Fibroblast of lung (primary cell): ENCODE data around the gene UBA5. TPM values are rescaled to one million over a fixed set of nuclear protein-coding genes. Genes with fewer than 3 reads are reported as not detected.
A peak's percentile ranks its signal among the peaks of the same experiment; 100 is the strongest.

Experiments used
- DNase-seq, 2 donors: peaks; one replicate each; pipeline versions ENCODE4 v3.0.0 to v3.0.0-alpha.2; 2010; ENCODE audit warnings: low read depth in 2 of 2
- H2AFZ ChIP-seq: 2 replicates; pipeline ENCODE4 v1.5.1; 2012; ENCODE audit warnings: low read length, control low read depth, inconsistent platforms
- H3K27ac ChIP-seq: 2 replicates; pipeline ENCODE4 v1.5.1; 2011; ENCODE audit warnings: low read length, control low read depth; ENCODE audit not compliant: insufficient read depth
- H3K27me3 ChIP-seq: 2 replicates; pipeline ENCODE4 v1.5.1; 2011; ENCODE audit warnings: mild to moderate bottlenecking, low read length; ENCODE audit not compliant: control insufficient read depth, insufficient read depth
- H3K36me3 ChIP-seq: 2 replicates; pipeline ENCODE4 v1.5.1; 2011; ENCODE audit warnings: low read length; ENCODE audit not compliant: control insufficient read depth, insufficient read depth
- H3K4me1 ChIP-seq: 2 replicates; pipeline ENCODE4 v1.5.1; 2011; ENCODE audit warnings: low read length; ENCODE audit not compliant: control insufficient read depth, insufficient read depth; ENCODE audit errors: extremely low read depth
- H3K4me2 ChIP-seq: 2 replicates; pipeline ENCODE4 v1.5.1; 2011; ENCODE audit warnings: low read length, control low read depth; ENCODE audit not compliant: insufficient read depth; ENCODE audit errors: extremely low read depth
- H3K4me3 ChIP-seq, 4 experiments: fragments of 200-600 bp in 1 of 4; sonication (generic) in 1 of 4; replicated peaks in 1 of 4; 2 replicates each; pipeline ENCODE4 v1.5.1; 2011 to 2016; ENCODE audit warnings: low read length in 4 of 4, low read depth in 3 of 4, mild to moderate bottlenecking in 3 of 4, control low read depth in 2 of 4, inconsistent platforms in 1 of 4, mixed read lengths in 1 of 4; ENCODE audit not compliant: insufficient read depth in 1 of 4; ENCODE audit errors: control extremely low read depth in 1 of 4
- H3K79me2 ChIP-seq: 2 replicates; pipeline ENCODE4 v1.5.1; 2012; ENCODE audit warnings: mild to moderate bottlenecking, low read length, inconsistent platforms; ENCODE audit not compliant: control insufficient read depth, insufficient read depth
- H3K9ac ChIP-seq: 2 replicates; pipeline ENCODE4 v1.5.1; 2011; ENCODE audit warnings: mild to moderate bottlenecking, low read length, control low read depth; ENCODE audit not compliant: insufficient read depth
- H3K9me3 ChIP-seq: 2 replicates; pipeline ENCODE4 v1.5.1; 2012; ENCODE audit warnings: low read depth, low read length; ENCODE audit not compliant: control insufficient read depth, insufficient read depth
- H4K20me1 ChIP-seq: 2 replicates; pipeline ENCODE4 v1.5.1; 2011; ENCODE audit warnings: low read length; ENCODE audit not compliant: control insufficient read depth, insufficient read depth; ENCODE audit errors: extremely low read depth
- CTCF ChIP-seq, 2 donors: IDR thresholded peaks in 1 of 2; conservative IDR thresholded peaks in 1 of 2; 1 replicate in 1 of 2; 2 replicates in 1 of 2; pipeline ENCODE4 v1.5.1; 2011 to 2012; ENCODE audit warnings: low read length in 2 of 2, control low read depth in 1 of 2, inconsistent platforms in 1 of 2, low read depth in 1 of 2, mild to moderate bottlenecking in 1 of 2
- EZH2 ChIP-seq: IDR thresholded peaks from 2 replicates; pipeline ENCODE4 v1.5.1; 2012; ENCODE audit warnings: low read length, control low read depth, mild to moderate bottlenecking; ENCODE audit errors: missing control alignments
- polyA plus RNA-seq, 2 donors: library from polyadenylated mRNA; depleted of rRNA in 1 of 2; stranded (reverse) in 1 of 2; unstranded in 1 of 2; fragments of >200 nt; gene quantifications; 2 replicates each; pipeline ENCODE4 v1.2.1, GENCODE V29; 2011 to 2012; ENCODE audit warnings: missing spikeins in 1 of 2
- total RNA-seq: library from RNA; depleted of rRNA; stranded (reverse); fragments of >200 nt; gene quantifications from 2 replicates; pipeline ENCODE4 v1.2.1, GENCODE V29; 2014

Gene UBA5
- total and polyA plus RNA-seq, 2 donors (not counting 1 experiment from before 2014, with no cell fraction given): 43.6 to 47.5 TPM

DNA sequence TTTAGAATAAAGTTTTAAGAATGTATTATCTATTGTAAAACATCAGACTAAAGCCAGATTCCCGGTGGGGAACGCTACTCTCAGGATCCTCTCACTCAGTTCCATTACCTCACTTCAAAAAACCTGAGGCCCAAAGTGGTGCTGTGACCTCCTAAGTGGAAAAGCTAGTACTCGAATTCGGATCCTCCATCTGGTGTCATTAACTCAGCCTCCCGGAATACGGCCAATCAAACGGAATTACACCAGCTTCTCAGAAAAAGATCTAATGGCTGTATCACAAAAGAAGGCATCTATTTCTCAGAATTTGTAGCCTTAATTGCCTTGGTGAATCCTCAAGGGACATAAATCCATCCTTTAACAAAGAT lies 1.1 kb upstream of the UBA5 start:
- no peaks in the 10 kb centered on the region for H3K36me3 ChIP-seq
- peaks cover 36% of the 10 kb centered on the region for H3K79me2 ChIP-seq
- peak overlapping the region; percentile 79 for H2AFZ ChIP-seq
- H3K9ac ChIP-seq: peak overlapping the region; percentile 41
- H3K27me3 ChIP-seq: no peaks in the 10 kb centered on the region
- H3K4me2 ChIP-seq: peak overlapping the region; percentile 97
- no peak for TF ChIP-seq EZH2
- no peak for TF ChIP-seq CTCF (conservative IDR thresholded peaks at IDR 0.05 in 1 of 2, IDR thresholded peaks at IDR 0.05 in 1 of 2; ENCODE audit: low read depth in 1 of 2, low read length in 2 of 2)
- H3K4me3 ChIP-seq: peak overlapping the region; percentile 56 to 90 (median 77)
- H4K20me1 ChIP-seq: no peaks in the 10 kb centered on the region
- no peaks in the 10 kb centered on the region for H3K4me1 ChIP-seq
- no peaks in the 10 kb centered on the region for H3K9me3 ChIP-seq
- H3K27ac ChIP-seq: peak overlapping the region; percentile 92
- DNase-seq: no peak

DNA sequence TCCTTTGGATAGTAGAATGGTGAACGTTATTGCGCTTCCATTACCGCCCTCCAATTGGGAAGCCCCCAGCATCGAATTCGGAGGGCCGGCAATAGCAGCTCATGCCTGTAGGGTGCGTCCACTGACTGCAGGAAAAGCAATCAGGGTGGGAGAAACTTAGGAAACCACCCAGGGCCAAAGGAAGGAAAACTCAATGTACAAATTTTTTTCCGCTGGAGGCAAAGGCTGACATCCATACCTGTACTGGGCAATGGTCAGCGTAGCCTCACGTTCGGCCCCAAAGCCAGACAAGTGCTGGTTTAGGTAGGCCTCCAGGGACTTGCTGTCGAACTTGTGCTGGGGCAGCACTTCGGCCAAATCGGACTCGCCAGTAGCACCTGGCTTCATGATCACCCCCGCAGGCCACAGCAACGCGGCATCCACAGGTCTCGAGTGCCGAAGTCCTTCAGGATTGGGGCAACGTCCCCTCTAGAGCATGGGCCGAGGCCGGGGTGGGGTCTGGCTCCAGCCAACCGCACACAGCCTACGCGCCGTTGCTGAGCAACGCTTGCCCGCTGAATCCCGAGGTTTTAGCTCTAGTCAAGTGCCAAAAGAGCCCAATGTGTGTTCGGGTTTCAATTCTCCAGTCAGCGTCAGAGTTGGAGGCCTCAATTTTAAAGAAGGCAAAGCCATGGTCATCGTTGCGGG lies 621 bp upstream of the UBA5 start, which contains the start of gene ACAD11:
Gene ACAD11 (minus strand): TSS at position 445 of the 687 bp plus-strand sequence. CDS start 58 bp downstream, at position 387.
- peak within 1 kb of the TSS; percentile 99 for H2AFZ ChIP-seq
- no peaks in the 10 kb centered on the region for H3K4me1 ChIP-seq
- H3K79me2 ChIP-seq: peaks cover 38% of the 10 kb centered on the region
- H3K4me3 ChIP-seq: peak within 1 kb of the TSS; percentile 56 to 90 (median 77)
- TF ChIP-seq EZH2 (no peak), CTCF (conservative IDR thresholded peaks at IDR 0.05 in 1 of 2, IDR thresholded peaks at IDR 0.05 in 1 of 2; ENCODE audit: low read depth in 1 of 2, low read length in 2 of 2) (peak; percentile 82 to 83)
- peak within 1 kb of the TSS; percentile 86 for H3K9ac ChIP-seq
- H3K36me3 ChIP-seq: no peaks in the 10 kb centered on the region
- H3K27me3 ChIP-seq: no peaks in the 10 kb centered on the region
- peak; percentile 73 to 81 for DNase-seq
- peak within 1 kb of the TSS; percentile 97 for H3K4me2 ChIP-seq
- H3K27ac ChIP-seq: peak within 1 kb of the TSS; percentile 92
- no peaks in the 10 kb centered on the region for H4K20me1 ChIP-seq
- H3K9me3 ChIP-seq: no peaks in the 10 kb centered on the region

- Histone ChIP-seq H3K36me3 (no peaks in the 10 kb centered on the region), H3K9ac (peak overlapping the region; percentile 86), H2AFZ (peak overlapping the region; percentile 99), H4K20me1 (no peaks in the 10 kb centered on the region), H3K4me1 (no peaks in the 10 kb centered on the region), H3K27ac (peak overlapping the region; percentile 92), H3K4me3 (peak overlapping the region; percentile 56 to 90 (median 77)), H3K4me2 (peak overlapping the region; percentile 97), H3K27me3 (no peaks in the 10 kb centered on the region), H3K9me3 (no peaks in the 10 kb centered on the region), H3K79me2 (peaks cover 45% of the 10 kb centered on the region)
- TF ChIP-seq EZH2 (no peak), CTCF (conservative IDR thresholded peaks at IDR 0.05 in 1 of 2, IDR thresholded peaks at IDR 0.05 in 1 of 2; ENCODE audit: low read depth in 1 of 2, low read length in 2 of 2) (no peak)
- DNase-seq: peak; percentile 22 to 30
These were observed 612 bp downstream of the UBA5 start for GRCh38 chr3:132660811-132661070.
